HCEC 1CT (cell line): ENCODE data around the gene SMAD7.

Source experiments
- DNase-seq: peaks from one replicate; pipeline ENCODE4 v3.0.0-alpha.2; 2017

SMAD7 gene

GRCh38 chr18:48943736-48944527 lies 6.8 kb downstream of the SMAD7 start:
- no peak for DNase-seq

DNA sequence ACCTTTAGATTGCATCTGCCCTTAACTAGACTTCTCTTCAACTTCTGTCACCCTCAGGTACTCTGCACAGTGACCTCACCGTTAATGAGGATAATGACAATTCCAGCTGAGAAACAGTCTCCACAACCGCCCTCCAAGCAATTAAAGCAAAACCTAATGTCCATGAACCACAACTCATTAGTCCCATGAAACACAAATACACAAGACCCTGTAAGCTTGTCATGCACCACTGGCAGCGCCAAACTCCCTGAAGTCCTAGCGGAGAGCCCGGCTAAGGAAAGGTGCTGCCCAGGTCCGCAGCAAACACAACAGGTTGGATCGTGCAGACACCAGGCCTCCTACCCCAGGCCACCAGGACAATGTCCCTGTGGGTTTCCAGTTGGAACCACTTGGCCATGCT lies 7.4 kb downstream of the SMAD7 start:
- no peak for DNase-seq

GRCh38 chr18:48942554-48943261 lies 8.1 kb downstream of the SMAD7 start:
- DNase-seq, result peak; percentile 93

- DNase-seq, result no peak
These were observed 8.7 kb downstream of the SMAD7 start for GRCh38 chr18:48942086-48942485.

DNA sequence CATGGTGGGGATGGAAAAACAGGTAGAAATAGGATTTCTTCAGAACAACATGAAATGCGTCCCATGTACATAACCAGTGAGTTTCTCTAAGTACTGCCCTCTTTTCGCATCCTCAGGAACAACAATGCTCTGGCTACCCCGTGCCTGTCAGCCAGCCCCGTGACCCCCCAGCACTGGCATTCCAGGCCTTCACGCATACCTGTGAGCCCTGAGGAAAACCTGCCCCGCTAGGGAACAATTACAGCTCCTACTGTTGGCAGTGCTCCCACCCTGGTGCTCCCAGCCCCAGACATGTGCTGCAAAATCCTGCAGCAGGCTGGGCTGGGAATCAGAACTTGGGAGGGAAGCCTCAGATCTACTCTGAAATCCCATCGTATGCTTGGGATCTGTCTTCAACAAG lies 9.1 kb downstream of the SMAD7 start:
- no peak for DNase-seq

DNA sequence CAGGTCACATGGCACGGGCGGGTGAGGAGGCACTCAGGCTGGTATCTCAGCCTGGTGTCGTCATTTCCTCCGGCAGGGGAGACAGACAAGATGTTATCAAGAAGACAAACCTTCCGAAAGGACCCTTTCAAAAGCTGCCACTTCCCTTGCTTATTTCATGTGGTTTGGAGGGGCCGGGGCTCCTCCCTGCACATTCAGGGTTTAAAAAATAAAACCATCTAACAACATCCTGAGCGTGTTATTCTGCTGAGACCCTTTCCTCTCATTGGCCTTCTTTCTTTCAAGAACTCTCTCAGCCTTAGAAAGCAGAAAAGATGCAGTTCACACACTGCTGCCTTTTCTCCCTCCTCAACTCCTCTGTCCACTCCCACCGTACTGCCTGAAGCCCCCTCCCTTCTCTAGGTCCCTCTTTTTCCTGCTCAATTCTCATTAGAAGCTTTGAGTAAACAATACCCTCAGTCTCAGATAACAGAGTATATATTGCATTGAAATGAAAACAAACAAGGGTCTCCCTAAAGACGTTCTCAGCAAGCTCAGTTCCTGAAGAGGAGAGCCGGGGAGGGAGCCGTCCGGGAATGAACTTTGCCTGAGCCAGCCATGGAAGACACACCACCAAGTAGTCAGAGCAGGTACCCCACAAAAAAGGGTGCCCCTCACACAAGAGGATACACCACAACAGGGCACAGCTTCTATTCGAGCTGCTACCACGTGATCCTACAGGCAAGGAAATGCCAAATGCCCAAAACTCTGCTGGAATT lies 9.7 kb downstream of the SMAD7 start:
- DNase-seq, result no peak

GRCh38 chr18:48939205-48940097 lies 11.3 kb downstream of the SMAD7 start:
- DNase-seq, result no peak

- no peak for DNase-seq
These were observed 11.9 kb downstream of the SMAD7 start for GRCh38 chr18:48938827-48939204.

DNA sequence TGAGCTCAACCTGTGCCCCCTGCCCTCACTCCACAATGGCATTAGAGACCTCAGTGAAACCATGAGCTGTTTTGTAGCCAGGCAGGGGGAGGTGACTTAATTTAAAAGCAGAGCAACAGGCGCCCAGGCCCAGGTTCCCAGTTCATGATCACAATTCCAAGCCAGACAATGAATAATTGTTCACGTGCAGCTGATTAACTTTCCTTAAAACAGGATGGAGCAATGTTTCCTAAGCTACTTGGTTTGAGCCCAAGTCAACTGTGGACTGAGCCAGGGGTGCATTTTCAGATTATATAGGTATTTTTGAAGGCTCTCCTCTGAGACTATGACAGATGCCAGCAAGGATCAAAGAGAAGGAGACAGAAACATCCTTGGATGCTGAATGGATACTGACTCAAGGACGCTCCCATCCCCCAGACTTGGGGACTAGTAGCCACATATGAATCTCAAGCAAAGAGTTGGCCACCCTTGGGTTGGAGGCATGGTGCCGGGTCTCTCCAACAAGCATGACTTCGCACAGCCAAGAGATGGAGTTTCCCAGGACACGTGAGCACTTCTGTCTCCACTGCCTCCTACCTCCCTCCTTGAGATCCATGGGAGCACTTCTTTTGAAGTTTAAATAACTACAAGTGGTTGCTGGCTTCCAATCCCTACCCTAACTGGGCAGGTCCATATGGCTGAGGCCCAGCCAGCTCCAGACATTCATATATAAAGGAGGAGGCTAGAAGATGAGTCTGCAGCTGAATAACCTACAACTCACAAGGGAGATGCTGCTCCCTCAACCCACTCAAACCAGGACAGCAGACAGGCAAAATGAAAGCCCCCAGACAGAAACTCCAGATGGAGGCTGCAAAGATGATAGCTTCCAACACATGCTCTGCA lies 12.7 kb downstream of the SMAD7 start:
- DNase-seq, result no peak

GRCh38 chr18:48935433-48935774 lies 15.4 kb downstream of the SMAD7 start:
- DNase-seq, result no peak

DNA sequence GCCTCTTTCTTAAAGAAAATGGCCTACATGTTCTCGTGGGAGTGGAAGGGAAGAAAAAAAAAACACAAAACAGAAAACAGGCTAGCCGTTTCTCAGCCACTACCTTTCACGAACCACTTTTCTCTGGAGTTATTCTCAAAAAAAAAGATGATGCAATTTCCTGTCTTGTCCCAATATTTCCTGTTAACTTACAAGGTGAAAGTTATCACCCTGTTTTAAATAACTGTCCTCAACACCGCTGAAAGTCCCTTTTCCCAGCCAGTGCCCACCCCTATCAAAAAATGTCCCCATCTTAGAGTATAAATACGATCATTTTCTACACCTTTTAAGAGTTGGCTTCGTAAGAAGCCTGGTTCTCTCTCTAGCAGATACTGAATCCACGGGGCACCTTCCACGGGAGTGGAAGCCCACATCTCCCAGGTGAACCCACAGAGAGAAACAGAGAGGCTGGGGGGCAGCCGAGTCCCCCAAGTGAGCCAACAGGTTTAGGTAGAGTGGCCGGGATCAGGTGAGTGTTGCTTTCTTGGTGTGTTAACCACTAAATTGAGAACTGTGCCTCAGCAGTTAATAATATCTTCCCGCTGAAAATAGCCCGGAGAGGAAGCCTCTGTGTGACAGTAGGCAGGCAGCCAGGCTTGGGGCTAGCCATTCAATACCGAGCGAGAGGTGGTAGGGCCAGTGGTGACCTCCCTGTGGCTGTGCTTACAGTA lies 15.9 kb downstream of the SMAD7 start:
- no peak for DNase-seq

- no peak for DNase-seq
These were observed 16.4 kb downstream of the SMAD7 start for GRCh38 chr18:48934415-48934722.

DNA sequence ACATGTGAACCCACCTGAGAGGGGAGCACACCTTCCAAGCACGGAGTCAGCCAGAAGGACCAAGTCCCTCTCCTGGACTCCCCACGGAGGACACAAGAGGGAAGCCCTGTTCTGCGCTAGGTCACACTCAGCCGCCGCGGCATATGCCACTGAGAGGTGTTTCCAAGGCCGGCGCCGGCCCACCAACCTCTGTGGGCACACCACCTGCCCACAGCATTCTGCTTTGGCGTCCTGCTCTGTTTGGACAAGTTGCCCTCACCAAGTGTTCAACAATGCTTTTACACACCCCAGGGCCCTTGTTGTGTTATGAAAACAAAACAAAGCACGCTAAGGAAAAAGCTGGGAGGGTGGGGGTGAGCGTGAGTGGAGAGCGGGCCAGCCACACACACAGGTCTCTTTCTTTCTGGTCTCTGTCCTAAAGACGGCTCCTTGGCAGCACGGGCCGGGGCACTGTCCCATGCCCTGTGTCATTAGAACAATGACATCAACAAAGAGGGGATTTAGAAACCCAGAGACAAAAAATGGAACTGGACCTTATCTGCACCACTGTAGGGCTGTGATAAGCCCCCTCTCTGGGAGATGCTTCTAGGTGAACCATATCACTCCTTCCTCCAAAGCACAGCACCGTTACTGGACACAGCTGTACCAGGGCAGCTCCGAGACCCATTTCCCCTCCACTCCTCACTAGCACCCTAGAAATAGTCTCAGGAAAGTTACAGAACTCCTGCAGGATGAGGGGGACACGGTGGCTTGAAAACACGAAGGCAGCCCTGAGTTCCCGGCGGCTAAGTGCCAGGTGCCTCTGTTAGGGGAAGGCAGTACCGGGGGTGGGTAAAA lies 17.0 kb downstream of the SMAD7 start:
- no peak for DNase-seq

DNA sequence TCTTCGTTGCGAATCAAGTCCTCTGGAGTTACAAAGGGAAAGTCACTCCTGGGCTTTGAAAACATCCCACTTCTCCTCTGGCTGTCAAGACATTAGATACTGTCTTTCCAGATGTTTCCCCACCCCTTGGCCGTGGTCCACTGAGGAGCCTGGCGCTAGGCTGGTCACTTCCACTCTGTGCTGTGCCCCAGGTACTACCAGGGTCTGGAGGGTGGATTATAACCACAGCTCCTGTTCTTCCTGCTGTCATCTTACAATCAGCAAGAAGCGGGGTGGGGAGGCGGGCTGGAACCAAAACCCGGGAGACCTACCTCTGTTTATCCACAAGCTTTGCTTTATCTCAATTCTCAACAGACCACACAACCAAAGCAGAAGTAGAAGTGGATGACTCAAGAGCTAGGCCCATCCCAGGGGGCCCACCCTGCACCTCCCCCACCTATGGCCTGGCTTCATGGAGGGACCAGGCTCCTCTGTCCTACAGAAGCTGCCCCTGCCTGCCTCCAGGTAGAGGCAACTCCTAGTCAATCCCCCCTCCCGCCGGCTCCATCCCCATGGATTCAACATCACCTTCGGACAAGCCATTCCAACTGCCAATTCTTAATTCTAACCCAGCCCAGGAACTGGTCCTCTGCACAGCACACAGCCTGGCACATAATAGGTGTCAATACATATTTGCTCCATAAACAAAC lies 17.8 kb downstream of the SMAD7 start:
- DNase-seq, result no peak

DNA sequence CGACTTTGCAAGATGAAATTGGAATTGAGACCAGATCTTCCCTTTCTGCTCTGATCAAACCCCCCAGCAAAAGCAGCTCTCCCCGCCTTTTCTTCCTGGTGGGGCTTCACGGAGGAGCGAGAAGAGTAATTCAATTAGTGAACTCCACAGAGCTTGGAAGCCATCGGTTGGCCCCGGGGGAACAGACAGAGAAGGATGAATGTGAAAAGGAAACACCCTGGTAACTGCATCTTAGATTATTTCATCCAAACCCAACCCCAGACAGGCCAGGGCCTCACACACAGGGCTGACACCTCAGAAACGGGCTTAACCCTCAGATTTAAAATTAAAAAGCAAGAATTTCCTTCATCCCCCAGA lies 18.3 kb downstream of the SMAD7 start:
- DNase-seq, result no peak

- no peak for DNase-seq
These were observed 18.9 kb downstream of the SMAD7 start for GRCh38 chr18:48931680-48932461.

- DNase-seq, result no peak
These were observed 19.8 kb downstream of the SMAD7 start for GRCh38 chr18:48930926-48931325.

DNA sequence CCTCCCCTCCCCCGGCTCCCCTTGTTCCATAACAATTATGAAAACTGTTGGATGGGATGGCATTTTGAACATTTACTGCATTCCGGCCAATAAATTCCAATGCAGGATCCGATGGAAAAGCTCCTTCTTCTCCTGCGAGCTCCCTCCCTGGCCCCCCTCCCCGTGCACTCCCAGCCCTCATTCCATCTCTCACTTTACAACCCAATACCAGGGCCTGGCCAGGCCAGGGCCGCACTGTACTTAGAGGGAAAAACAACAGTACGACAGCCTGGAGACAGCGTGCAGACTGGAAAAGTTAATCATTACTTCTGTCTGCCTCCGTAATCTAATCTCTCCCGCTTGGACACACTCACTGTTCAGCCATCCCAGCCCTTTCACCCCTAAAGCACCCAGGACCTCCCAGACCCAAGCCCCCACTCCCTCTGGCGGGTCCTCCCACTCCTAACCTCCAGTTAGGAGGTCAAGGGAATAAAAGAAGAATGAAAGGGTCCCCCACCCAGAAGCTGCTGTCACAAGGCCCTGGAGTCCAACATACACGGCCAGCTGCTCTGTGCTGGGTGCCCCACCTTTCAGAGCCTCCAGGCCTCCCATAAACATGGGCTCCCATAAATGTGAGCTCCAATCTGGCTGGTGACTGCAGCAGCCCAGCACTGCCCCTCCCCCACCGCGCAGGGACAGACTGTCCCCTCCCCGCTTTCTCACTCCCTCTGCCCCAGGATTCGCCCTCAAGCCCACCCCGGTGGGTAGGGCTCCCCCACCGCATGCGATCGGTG lies 20.6 kb downstream of the SMAD7 start:
- peak; percentile 36 for DNase-seq
